SJSA1 (cell line): ENCODE measurements around the gene ZNF518B. TPM values are rescaled to one million over a fixed set of nuclear protein-coding genes. Genes with fewer than 3 reads are reported as not detected.
"Not testable (repeated sequence)": the region's sequence is repeated elsewhere in the genome, so short reads cannot be mapped to it uniquely, and the experiment has no call there.

Source experiments
- DNase-seq, 2 experiments: peaks; one replicate each; pipeline ENCODE4 v3.0.0-alpha.2; 2015 to 2020; ENCODE audit warnings: low spot score in 2 of 2, low read depth in 1 of 2
- H3K27ac ChIP-seq: fragments of 250-450 bp; sonication (Bioruptor Pico); 2 replicates; pipeline ENCODE4 v1.5.1; 2020; ENCODE audit warnings: mild to moderate bottlenecking, moderate library complexity
- H3K27me3 ChIP-seq: fragments of 250-450 bp; sonication (Bioruptor Pico); replicated peaks from 2 replicates; pipeline ENCODE4 v1.5.1; 2020; ENCODE audit warnings: mild to moderate bottlenecking, moderate library complexity
- H3K36me3 ChIP-seq: fragments of 250-450 bp; sonication (Bioruptor Pico); 2 replicates; pipeline ENCODE4 v1.5.1; 2020; ENCODE audit warnings: mild to moderate bottlenecking
- H3K4me1 ChIP-seq: fragments of 250-450 bp; sonication (Bioruptor Pico); replicated peaks from 2 replicates; pipeline ENCODE4 v1.6.1; 2021; ENCODE audit warnings: mild to moderate bottlenecking
- H3K4me3 ChIP-seq: fragments of 250-450 bp; sonication (Bioruptor Pico); 2 replicates; pipeline ENCODE4 v1.5.1; 2020; ENCODE audit warnings: mild to moderate bottlenecking
- H3K9me3 ChIP-seq: fragments of 250-450 bp; sonication (Bioruptor Pico); replicated peaks from 2 replicates; pipeline ENCODE4 v1.5.1; 2020; ENCODE audit warnings: mild to moderate bottlenecking
- total RNA-seq: library from RNA; depleted of rRNA; stranded (reverse); fragments of >200 nt; shearing (Covaris generic); gene quantifications from 2 replicates; pipeline ENCODE4 v1.2.3, GENCODE V29; 2014

Gene ZNF518B
- total RNA-seq, 1 experiment from 2014 or later, result 24.9 TPM

DNA sequence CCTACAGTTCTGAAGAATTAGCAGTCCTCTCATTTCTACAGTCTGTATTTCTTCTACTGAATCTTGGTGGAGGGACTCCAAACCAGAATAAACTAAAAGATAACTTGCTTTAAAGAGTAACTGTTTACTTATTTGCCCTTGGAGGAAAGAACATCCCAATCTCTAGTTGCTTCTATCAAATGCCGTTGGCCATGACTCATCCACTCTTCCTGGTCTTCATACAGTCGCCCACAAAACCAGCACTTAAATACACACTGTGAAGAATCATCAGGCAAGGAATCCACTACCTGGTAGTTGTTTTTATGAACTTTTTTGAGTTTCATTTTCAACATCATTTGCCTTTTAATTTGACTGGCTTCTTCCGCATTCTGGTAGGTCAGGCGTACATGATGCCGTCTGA lies 14.2 kb downstream of the ZNF518B start:
- H3K4me3 ChIP-seq, result no peak overlapping the region
- H3K36me3 ChIP-seq, result peaks cover 24% of the 10 kb centered on the region
- peak in 1 of 2 experiments; percentile 21 for DNase-seq
- H3K4me1 ChIP-seq, result peaks cover 8% of the 10 kb centered on the region
- no peak overlapping the region for H3K27ac ChIP-seq
- no peaks in the 10 kb centered on the region for H3K27me3 ChIP-seq
- H3K9me3 ChIP-seq, result no peaks in the 10 kb centered on the region

DNA sequence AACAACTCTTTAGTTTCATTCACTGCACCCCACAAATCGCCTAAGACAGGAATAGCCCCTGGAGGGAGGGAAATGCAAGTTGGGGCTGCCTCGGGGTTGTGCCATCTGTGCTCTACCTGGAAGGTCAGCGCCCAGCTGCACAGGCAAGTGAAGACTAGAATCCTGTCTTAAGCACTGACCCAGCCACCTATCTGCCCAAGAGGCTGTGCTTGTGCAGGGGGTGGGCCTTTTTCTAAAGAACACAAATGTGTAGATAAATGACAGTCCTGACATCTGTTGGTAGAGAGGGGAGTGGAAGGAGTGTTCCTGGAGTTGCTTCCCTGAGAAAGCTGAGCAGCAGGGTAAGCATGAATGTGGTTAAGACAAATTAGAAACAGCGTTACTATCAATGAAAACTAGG lies 15.7 kb downstream of the ZNF518B start:
- Histone ChIP-seq H3K36me3 (peaks cover 22% of the 10 kb centered on the region), H3K9me3 (no peaks in the 10 kb centered on the region), H3K4me1 (peaks cover 8% of the 10 kb centered on the region), H3K4me3 (no peak overlapping the region), H3K27me3 (no peaks in the 10 kb centered on the region), H3K27ac (no peak overlapping the region)
- DNase-seq, result no peak

DNA sequence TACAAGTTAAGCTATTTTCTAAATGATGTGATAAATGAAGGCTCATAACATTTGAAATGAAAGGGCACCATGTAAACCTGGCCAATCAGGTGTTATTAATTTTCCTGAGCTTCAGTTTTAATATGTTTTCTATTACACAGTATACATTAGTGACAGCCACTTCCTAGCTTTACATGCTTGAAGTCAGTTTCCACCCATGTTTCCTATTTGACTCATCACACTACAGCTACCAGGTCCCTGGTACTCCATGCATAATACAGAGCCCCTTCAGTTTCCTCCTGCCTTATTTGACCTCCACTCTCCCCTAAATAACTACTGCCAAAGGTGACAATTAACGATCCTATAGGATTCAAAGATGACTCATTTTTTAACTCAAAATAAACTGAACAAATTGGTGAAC lies 18.3 kb downstream of the ZNF518B start:
- H3K4me1 ChIP-seq, result peaks cover 8% of the 10 kb centered on the region
- H3K9me3 ChIP-seq, result no peaks in the 10 kb centered on the region
- DNase-seq, result no peak
- no peak overlapping the region for H3K4me3 ChIP-seq
- H3K27ac ChIP-seq, result no peak overlapping the region
- peaks cover 7% of the 10 kb centered on the region for H3K36me3 ChIP-seq
- H3K27me3 ChIP-seq, result no peaks in the 10 kb centered on the region

DNA sequence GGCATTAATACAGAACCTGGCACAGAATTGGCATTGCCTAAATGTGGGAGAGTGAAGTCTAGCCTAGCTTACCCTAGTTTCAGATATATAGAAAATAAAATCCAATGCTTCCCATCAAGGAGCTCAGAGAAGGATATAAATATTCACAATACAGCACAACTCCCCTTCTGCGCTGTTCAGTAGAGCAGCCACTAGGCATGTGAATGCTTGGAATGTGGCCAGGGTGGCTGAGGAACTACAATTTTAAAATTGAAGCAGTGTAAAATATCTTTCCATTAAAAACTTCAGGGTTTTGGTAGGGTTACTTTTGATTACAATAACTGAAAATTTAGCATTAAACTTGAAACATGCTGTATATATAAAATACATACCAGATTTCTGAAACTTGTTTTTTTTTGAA lies 19.5 kb downstream of the ZNF518B start:
- Histone ChIP-seq H3K4me3 (no peak overlapping the region), H3K9me3 (no peaks in the 10 kb centered on the region), H3K27me3 (no peaks in the 10 kb centered on the region), H3K36me3 (no peaks in the 10 kb centered on the region), H3K4me1 (peaks cover 1% of the 10 kb centered on the region; the same call in 1 of the 2 replicates), H3K27ac (no peak overlapping the region)
- no peak for DNase-seq

DNA sequence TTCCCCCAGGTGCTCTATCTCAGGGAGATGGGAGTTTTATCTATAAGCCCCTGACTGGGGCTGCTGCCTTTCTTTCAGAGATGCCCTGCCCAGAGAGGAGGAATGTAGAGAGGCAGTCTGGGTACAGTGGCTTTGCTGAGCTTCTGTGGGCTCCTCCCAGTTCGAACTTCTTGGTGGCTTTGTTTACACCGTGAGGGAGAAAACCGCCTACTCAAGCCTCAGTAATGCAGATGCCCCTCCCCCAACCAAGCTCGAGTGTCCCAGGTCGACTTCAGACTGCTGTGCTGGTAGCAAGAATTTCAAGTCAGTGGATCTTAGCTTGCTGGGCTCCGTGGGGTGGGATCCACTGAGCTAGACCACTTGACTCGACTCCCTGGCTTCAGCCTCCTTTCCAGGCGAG lies 29.5 kb downstream of the ZNF518B start:
- H3K27ac ChIP-seq, H3K9me3 ChIP-seq, DNase-seq, H3K36me3 ChIP-seq, H3K27me3 ChIP-seq, H3K4me3 ChIP-seq, H3K4me1 ChIP-seq: not testable (repeated sequence)

DNA sequence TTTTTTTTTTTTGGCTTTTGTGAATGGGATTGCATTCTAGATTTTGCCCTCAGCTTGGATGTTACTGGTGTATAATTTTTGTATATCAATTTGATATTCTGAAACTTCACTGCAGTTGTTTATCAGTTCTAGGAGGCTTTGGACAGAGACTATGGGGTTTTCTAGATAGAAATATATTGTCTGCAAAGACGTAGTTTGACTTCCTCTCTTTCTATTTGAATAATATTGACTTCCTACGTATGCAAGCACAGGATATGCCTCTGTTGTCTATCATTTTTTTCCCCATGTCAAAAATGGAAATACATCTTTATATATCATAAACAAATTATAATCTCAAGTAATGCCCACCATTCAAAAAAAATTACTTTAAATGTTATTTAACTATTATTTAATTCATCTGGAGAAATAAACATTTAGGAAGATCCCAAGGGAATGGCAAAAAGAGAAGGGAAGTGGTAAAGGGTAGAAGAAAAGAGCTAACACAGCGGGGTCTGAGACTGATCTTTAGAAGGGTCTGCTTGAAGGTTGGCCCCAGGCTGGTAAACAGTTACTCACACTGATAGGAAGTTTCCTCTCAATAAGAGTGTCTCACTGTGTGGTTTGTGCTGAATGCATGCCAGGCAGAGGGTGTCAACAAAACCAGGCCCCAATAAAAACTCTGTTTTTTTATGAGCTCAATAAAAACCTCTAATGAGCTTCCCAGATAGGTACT lies 35.7 kb downstream of the ZNF518B start:
- Histone ChIP-seq H3K36me3 (no peaks in the 10 kb centered on the region), H3K9me3 (no peaks in the 10 kb centered on the region), H3K4me3 (no peak overlapping the region), H3K27ac (no peak overlapping the region), H3K27me3 (no peaks in the 10 kb centered on the region), H3K4me1 (no peaks in the 10 kb centered on the region)
- no peak for DNase-seq

DNA sequence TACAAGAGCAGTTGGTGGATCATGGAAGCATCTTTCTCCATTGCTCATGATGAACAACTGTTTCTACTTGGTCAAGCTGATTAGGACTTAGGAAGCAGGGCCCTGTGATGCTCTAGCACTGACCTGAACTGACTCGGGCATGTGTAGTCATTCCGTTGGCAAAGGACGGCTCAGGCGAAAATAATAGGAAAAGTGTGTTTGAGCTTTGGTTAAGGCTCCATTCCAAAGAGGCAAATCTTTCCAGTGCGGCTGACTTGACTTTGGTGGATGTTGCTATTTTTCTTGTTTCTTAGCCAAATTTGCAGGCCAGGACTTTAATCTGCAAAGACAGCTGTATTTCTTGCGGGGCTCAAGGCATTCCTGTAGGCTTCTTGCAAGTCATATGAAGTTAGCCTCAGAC lies 39.5 kb downstream of the ZNF518B start:
- Histone ChIP-seq H3K4me3 (no peak overlapping the region), H3K27ac (no peak overlapping the region), H3K9me3 (no peaks in the 10 kb centered on the region), H3K27me3 (no peaks in the 10 kb centered on the region), H3K36me3 (no peaks in the 10 kb centered on the region), H3K4me1 (no peaks in the 10 kb centered on the region)
- DNase-seq, result no peak

DNA sequence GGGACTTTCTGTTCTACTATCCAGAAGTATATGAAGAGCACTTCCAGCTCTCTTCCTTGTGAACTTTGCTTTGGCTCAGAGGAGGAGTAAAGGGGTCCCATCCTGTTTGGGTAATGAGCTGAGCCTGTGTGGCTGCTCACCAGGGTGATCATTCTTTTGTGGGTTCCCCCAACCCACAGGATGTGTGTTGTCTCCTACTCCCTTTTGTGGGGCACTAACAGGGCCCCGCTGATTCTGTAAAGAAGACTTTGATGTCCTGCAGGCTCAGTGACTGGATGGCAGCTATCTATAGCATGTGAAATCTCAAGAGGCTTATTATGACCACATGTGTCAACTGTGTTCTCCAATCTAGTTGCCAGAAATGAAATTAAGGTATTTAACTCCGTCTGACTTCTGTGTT lies 40.8 kb downstream of the ZNF518B start:
- Histone ChIP-seq H3K4me1 (no peaks in the 10 kb centered on the region), H3K27ac (no peak overlapping the region), H3K4me3 (no peak overlapping the region), H3K36me3 (no peaks in the 10 kb centered on the region), H3K9me3 (no peaks in the 10 kb centered on the region), H3K27me3 (no peaks in the 10 kb centered on the region)
- DNase-seq, result no peak

DNA sequence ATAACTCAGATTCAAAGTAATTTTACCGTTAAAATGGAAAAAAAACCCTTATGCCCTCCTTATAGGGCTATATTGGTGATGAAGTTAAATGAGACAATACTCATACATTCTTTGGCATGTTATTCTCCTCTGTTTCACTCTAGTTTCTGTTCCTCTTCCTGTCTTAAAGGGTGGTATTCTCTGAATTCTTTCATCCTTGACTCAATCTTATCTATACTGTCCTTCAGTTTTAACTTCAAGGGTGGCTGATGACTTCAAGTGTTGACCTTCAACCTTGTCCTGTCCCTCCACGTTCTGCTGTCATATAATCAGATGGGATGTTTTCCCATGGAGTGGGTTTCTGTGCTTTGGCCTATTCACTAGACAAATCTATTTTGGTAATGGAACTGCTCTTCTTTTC lies 44.0 kb downstream of the ZNF518B start:
- H3K9me3 ChIP-seq, result no peaks in the 10 kb centered on the region
- no peak overlapping the region for H3K27ac ChIP-seq
- no peaks in the 10 kb centered on the region for H3K4me1 ChIP-seq
- DNase-seq, result no peak
- H3K36me3 ChIP-seq, result no peaks in the 10 kb centered on the region
- H3K27me3 ChIP-seq, result no peaks in the 10 kb centered on the region
- H3K4me3 ChIP-seq, result no peak overlapping the region

DNA sequence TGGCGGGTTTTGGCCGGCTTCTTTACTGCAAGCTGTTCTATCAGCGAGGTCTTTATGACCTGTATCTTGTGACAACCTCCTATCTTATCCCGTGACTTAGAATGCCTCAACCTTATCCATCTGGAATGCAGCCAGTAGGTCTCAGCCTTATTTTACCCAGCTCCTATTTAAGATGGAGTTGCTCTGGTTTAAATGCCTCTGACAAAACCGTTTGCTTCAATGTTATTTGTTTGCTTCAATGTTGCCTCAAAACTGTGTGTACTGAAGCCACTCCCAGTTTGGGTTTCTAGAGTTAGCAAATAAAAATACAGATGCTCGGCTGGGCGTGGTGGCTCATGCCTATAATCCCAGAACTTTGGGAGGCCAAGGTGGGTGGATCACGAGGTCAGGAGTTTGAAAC lies 51.6 kb downstream of the ZNF518B start:
- Histone ChIP-seq H3K27me3 (no peaks in the 10 kb centered on the region), H3K4me3 (no peak overlapping the region), H3K4me1 (no peaks in the 10 kb centered on the region), H3K36me3 (no peaks in the 10 kb centered on the region), H3K9me3 (no peaks in the 10 kb centered on the region), H3K27ac (no peak overlapping the region)
- no peak for DNase-seq

DNA sequence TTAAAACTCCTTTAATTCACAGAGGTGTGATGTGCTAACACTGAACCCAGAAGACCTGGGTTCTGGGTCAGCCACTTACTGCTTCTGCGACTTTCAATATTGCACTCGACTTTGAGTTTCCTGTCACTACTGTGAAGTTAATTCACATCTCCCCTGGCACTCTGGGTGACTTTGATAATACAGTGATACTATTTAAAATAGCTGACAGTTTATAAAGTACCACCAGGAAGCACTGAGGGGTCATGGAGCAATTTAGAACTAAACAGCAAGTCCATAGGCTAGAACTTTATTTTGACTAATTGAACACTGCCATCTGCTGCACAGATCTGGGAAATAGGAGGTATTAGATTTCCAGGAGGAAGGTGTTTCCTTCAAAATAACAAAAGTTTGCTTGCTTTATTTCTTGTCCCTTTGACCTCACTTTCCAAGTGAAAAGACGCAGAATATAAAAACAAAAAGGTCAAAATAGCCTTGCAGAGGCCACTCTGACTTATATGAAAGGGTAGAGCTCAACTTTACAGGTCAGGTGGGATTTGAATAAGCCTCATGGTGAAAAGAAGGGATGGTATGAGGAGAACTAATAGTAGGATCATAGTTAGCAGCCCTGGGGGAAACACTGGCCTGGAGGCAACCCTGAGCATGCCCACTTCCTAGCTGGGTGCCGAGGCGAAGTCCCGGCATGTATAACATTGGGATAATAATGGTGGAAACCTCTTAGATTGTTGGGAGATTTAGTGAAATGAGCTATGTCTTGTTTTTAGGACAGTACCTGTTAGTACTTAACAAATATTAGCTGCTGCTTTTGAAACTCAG lies 53.4 kb downstream of the ZNF518B start:
- Histone ChIP-seq H3K27ac (no peak overlapping the region), H3K36me3 (no peaks in the 10 kb centered on the region), H3K4me1 (no peaks in the 10 kb centered on the region), H3K9me3 (no peaks in the 10 kb centered on the region), H3K4me3 (no peak overlapping the region), H3K27me3 (no peaks in the 10 kb centered on the region)
- DNase-seq, result no peak

DNA sequence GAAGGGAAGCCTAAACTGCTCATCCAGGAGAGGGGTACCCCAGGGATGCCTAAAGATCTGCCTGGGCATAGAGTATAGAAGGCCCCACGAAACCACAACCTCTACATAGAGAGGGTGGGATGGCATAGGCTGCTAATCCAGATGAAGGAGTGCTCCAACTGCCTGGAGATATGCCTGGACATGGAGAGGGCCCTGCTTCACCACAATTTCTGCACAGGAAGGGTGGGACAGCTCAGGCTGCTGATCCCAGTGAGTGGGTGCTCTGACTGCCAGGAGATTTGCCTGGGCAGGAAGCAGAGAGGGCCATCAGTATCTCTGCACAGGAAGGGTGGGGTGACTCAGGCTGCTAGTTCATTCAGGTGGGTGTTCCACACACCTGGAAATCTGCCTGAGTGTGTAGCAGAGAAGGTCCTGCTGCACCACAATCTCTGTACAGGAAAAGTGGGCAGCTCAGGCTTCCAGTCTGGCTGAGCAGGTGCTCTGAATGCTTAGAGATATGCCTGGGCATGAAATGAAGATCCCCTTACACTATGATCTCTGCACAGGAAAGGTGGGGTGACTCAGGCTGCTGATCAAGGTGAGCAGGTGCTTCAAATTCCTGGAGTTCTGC lies 61.1 kb downstream of the ZNF518B start:
- no peaks in the 10 kb centered on the region for H3K4me1 ChIP-seq
- no peak overlapping the region for H3K27ac ChIP-seq

More for the DNA sequence above, 61.1 kb downstream of the ZNF518B start:
- Histone ChIP-seq H3K27me3 (no peaks in the 10 kb centered on the region), H3K36me3 (no peaks in the 10 kb centered on the region), H3K4me3 (no peak overlapping the region), H3K9me3 (no peaks in the 10 kb centered on the region)
- no peak for DNase-seq
